GM19438 (cell line): Measurements from ENCODE around the gene SDK2.

Experiments used
- ATAC-seq: cut with Tn5 transposase; IDR thresholded peaks from one replicate; pipeline ENCODE4 v1.9.1; 2021; ENCODE audit warnings: low read depth; ENCODE audit not compliant: unreplicated experiment

The SDK2 gene

GRCh38 chr17:73520369-73520761, 123.9 kb downstream of the SDK2 start:
- ATAC-seq, result no peak

- no peak for ATAC-seq
Observed at GRCh38 chr17:73519714-73520368, 124.4 kb downstream of the SDK2 start.

GRCh38 chr17:73519011-73519410, 125.2 kb downstream of the SDK2 start:
- ATAC-seq, result no peak

GRCh38 chr17:73516431-73516830, 127.8 kb downstream of the SDK2 start:
- ATAC-seq, result no peak

GRCh38 chr17:73514146-73514863, 129.9 kb downstream of the SDK2 start:
- no peak for ATAC-seq

- no peak for ATAC-seq
Observed at GRCh38 chr17:73513426-73513825, 130.8 kb downstream of the SDK2 start.

GRCh38 chr17:73511719-73512115, 132.5 kb downstream of the SDK2 start:
- no peak for ATAC-seq

GRCh38 chr17:73510981-73511718, 133.1 kb downstream of the SDK2 start:
- ATAC-seq, result no peak

- no peak for ATAC-seq
Observed at GRCh38 chr17:73508931-73509605, 135.2 kb downstream of the SDK2 start.

- ATAC-seq, result no peak
Observed at GRCh38 chr17:73508057-73508930, 136.0 kb downstream of the SDK2 start.

GRCh38 chr17:73506470-73507435, 137.5 kb downstream of the SDK2 start:
- no peak for ATAC-seq

- ATAC-seq, result no peak
Observed at GRCh38 chr17:73503560-73503959, 140.7 kb downstream of the SDK2 start.

- ATAC-seq, result no peak
Observed at GRCh38 chr17:73500414-73500999, 143.7 kb downstream of the SDK2 start.

GRCh38 chr17:73498886-73499554, 145.2 kb downstream of the SDK2 start:
- no peak for ATAC-seq

GRCh38 chr17:73498176-73498575, 146.1 kb downstream of the SDK2 start:
- ATAC-seq, result no peak

- no peak for ATAC-seq
Observed at GRCh38 chr17:73497721-73498120, 146.5 kb downstream of the SDK2 start.

GRCh38 chr17:73496232-73496631, 148.0 kb downstream of the SDK2 start:
- ATAC-seq, result no peak

GRCh38 chr17:73495641-73496040, 148.6 kb downstream of the SDK2 start:
- no peak for ATAC-seq
